HepG2 (cell line): Measurements from ENCODE around the gene NFYC. TPM values are rescaled to one million over a fixed set of nuclear protein-coding genes. Genes with fewer than 3 reads are reported as not detected.
A peak's percentile ranks its signal among the peaks of the same experiment; 100 is the strongest.

Experiments
- CCDC6 ChIP-seq: sonication (generic); formaldehyde crosslinking; IDR thresholded peaks from 2 replicates; pipeline ENCODE4 v1.8.1; 2022; ENCODE audit warnings: mild to moderate bottlenecking, missing genetic modification reagents, moderate library complexity
- ELF3 ChIP-seq: IDR thresholded peaks from 2 replicates; pipeline ENCODE4 v1.6.1; 2016; ENCODE audit warnings: missing genetic modification reagents, missing compliant biosample characterization
- GZF1 ChIP-seq: sonication (generic); formaldehyde crosslinking; IDR thresholded peaks from 2 replicates; pipeline ENCODE4 v1.5.1; 2020; ENCODE audit warnings: mild to moderate bottlenecking, missing genetic modification reagents
- JUND ChIP-seq: sonication (generic); formaldehyde crosslinking; IDR thresholded peaks from 2 replicates; pipeline ENCODE4 v1.8.0; 2022; ENCODE audit warnings: mild to moderate bottlenecking, missing genetic modification reagents
- NBN ChIP-seq: fragments of 450-650 bp; conservative IDR thresholded peaks from 2 replicates; pipeline ENCODE4 v1.6.1; 2017
- NCOR1 ChIP-seq: fragments of 200-600 bp; sonication (generic); IDR thresholded peaks from 2 replicates; pipeline ENCODE4 v1.7.0; 2017; ENCODE audit warnings: antibody characterized with exemption, low read length, borderline replicate concordance
- RFX1 ChIP-seq: fragments of 450-650 bp; IDR thresholded peaks from 2 replicates; pipeline ENCODE4 v1.6.1; 2017
- SKI ChIP-seq: fragments of 450-650 bp; IDR thresholded peaks from one replicate; pipeline ENCODE4 v1.6.1; 2018; ENCODE audit warnings: mild to moderate bottlenecking; ENCODE audit not compliant: partially characterized antibody
- ZNF124 ChIP-seq: sonication (generic); formaldehyde crosslinking; IDR thresholded peaks from 2 replicates; pipeline ENCODE4 v1.4.0; 2020; ENCODE audit warnings: missing genetic modification reagents
- ZNF230 ChIP-seq: sonication (generic); formaldehyde crosslinking; IDR thresholded peaks from 2 replicates; pipeline ENCODE4 v1.4.0; 2020; ENCODE audit warnings: mild to moderate bottlenecking, missing genetic modification reagents
- ZNF263 ChIP-seq: sonication (generic); formaldehyde crosslinking; IDR thresholded peaks from 2 replicates; pipeline ENCODE4 v1.4.0; 2020; ENCODE audit warnings: missing genetic modification reagents
- ZNF367 ChIP-seq: sonication (generic); formaldehyde crosslinking; IDR thresholded peaks from 2 replicates; pipeline ENCODE4 v1.4.0; 2020; ENCODE audit warnings: missing genetic modification reagents, borderline replicate concordance
- ZNF44 ChIP-seq: sonication (generic); formaldehyde crosslinking; IDR thresholded peaks from 2 replicates; pipeline ENCODE4 v1.5.1; 2020; ENCODE audit warnings: mild to moderate bottlenecking, missing genetic modification reagents
- ZNF530 ChIP-seq: sonication (generic); formaldehyde crosslinking; IDR thresholded peaks from 2 replicates; pipeline ENCODE4 v1.5.0; 2020; ENCODE audit warnings: low read depth, mild to moderate bottlenecking, missing genetic modification reagents
- ZNF780A ChIP-seq: sonication (generic); formaldehyde crosslinking; IDR thresholded peaks from 2 replicates; pipeline ENCODE4 v1.8.0; 2022; ENCODE audit warnings: mild to moderate bottlenecking, missing genetic modification reagents, moderate library complexity
- polyA plus RNA-seq, 8 experiments: library from polyadenylated mRNA; depleted of rRNA in 3 of 8; stranded (reverse) in 7 of 8; unstranded in 1 of 8; fragments of >200 nt; fragmentation: Illumina TruSeq in 4 of 8; extraction: Trizol in 4 of 8; gene quantifications; 2 replicates each; pipeline versions ENCODE4 v1.2.1 to v1.2.3, GENCODE V29; 2011 to 2016; ENCODE audit warnings: low read depth in 4 of 8, missing spikeins in 1 of 8, mixed read lengths in 1 of 8; ENCODE audit not compliant: insufficient read depth in 1 of 8
- total RNA-seq, 5 experiments: library from RNA; depleted of rRNA; stranded (reverse); fragments of >200 nt; fragmentation: Illumina TruSeq; extraction: Trizol; gene quantifications; 2 replicates each; pipeline ENCODE4 v1.2.3, GENCODE V29; 2016; ENCODE audit warnings: low read depth in 1 of 5
- TF ChIP-seq, protein P1 (sequence below): sonication (generic); formaldehyde crosslinking; IDR thresholded peaks from 2 replicates; pipeline ENCODE4 v1.4.0; 2020; ENCODE audit warnings: missing genetic modification reagents
- TF ChIP-seq, protein P2 (sequence below): IDR thresholded peaks from 2 replicates; pipeline ENCODE4 v1.6.1; 2016; ENCODE audit warnings: low read depth, borderline replicate concordance
- TF ChIP-seq, protein P3 (sequence below), 2 experiments: sonication (generic) in 1 of 2; formaldehyde crosslinking in 1 of 2; IDR thresholded peaks; 2 replicates each; pipeline versions ENCODE4 v1.6.1 to v1.9.0; 2014 to 2022; ENCODE audit warnings: antibody characterized with exemption in 1 of 2, borderline replicate concordance in 1 of 2, inconsistent platforms in 1 of 2, low read depth in 1 of 2, missing genetic modification reagents in 1 of 2
- TF ChIP-seq, protein P4 (sequence below): sonication (generic); formaldehyde crosslinking; IDR thresholded peaks from 2 replicates; pipeline ENCODE4 v1.4.0; 2020; ENCODE audit warnings: missing genetic modification reagents

Gene NFYC
- total and polyA plus RNA-seq, 2 of the 13 experiments (the other 11 are each of a cell fraction or from before 2014, with no cell fraction given) = 33.9 to 73.7 TPM

DNA sequence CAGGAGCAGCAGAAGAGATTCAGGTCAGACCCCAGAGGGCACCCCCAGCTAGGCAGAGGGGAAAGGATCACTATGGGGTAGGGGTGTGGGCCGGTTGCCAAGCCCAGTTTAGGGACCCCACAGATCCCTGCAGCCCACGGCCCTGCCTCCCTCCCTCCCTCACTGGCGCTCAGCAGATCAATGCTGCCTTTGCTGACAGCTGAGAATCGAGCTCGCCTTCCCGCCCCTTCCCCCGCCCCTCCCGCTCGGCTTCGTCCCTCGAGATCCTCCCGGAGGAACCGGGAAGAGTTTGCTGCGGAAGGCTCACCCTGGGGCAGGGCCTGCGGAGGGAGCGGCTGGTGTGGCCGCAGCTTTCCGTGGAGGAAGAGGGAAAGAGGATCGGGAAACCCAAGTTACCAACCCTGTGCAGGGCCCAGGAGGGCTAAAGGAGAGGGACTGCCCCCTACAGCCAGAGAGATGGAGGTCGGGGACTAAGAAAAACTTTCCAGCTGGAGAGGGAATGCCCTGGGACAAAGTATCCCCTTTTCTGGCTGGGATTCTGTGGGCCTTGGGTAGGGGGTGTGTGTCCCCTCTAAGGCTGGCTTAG lies 91.0 kb downstream of the NFYC start (continued):
- TF ChIP-seq, protein P1, sequence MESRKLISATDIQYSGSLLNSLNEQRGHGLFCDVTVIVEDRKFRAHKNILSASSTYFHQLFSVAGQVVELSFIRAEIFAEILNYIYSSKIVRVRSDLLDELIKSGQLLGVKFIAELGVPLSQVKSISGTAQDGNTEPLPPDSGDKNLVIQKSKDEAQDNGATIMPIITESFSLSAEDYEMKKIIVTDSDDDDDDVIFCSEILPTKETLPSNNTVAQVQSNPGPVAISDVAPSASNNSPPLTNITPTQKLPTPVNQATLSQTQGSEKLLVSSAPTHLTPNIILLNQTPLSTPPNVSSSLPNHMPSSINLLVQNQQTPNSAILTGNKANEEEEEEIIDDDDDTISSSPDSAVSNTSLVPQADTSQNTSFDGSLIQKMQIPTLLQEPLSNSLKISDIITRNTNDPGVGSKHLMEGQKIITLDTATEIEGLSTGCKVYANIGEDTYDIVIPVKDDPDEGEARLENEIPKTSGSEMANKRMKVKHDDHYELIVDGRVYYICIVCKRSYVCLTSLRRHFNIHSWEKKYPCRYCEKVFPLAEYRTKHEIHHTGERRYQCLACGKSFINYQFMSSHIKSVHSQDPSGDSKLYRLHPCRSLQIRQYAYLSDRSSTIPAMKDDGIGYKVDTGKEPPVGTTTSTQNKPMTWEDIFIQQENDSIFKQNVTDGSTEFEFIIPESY (CRISPR knock-in tag) = no peak
- TF ChIP-seq NBN (no peak), ZNF263 (CRISPR knock-in tag) (0 out of 2 replicates have a peak, but pooled peaks have one; percentile 52), ZNF44 (no peak), ZNF530 (CRISPR knock-in tag) (no peak), ZNF124 (no peak), ZNF367 (CRISPR knock-in tag) (no peak), GZF1 (CRISPR knock-in tag) (no peak), JUND (CRISPR knock-in tag) (no peak), NCOR1 (no peak), ZNF780A (CRISPR knock-in tag) (no peak), RFX1 (no peak), CCDC6 (CRISPR knock-in tag) (no peak), ZNF230 (CRISPR knock-in tag) (peak; percentile 68; the same call in 1 of the 2 replicates), SKI (no peak), ELF3 (CRISPR knock-in tag) (no peak)
- TF ChIP-seq, protein P2, sequence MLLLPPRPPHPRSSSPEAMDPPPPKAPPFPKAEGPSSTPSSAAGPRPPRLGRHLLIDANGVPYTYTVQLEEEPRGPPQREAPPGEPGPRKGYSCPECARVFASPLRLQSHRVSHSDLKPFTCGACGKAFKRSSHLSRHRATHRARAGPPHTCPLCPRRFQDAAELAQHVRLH = no peak
- TF ChIP-seq, protein P3, sequence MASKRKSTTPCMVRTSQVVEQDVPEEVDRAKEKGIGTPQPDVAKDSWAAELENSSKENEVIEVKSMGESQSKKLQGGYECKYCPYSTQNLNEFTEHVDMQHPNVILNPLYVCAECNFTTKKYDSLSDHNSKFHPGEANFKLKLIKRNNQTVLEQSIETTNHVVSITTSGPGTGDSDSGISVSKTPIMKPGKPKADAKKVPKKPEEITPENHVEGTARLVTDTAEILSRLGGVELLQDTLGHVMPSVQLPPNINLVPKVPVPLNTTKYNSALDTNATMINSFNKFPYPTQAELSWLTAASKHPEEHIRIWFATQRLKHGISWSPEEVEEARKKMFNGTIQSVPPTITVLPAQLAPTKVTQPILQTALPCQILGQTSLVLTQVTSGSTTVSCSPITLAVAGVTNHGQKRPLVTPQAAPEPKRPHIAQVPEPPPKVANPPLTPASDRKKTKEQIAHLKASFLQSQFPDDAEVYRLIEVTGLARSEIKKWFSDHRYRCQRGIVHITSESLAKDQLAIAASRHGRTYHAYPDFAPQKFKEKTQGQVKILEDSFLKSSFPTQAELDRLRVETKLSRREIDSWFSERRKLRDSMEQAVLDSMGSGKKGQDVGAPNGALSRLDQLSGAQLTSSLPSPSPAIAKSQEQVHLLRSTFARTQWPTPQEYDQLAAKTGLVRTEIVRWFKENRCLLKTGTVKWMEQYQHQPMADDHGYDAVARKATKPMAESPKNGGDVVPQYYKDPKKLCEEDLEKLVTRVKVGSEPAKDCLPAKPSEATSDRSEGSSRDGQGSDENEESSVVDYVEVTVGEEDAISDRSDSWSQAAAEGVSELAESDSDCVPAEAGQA (IDR thresholded peaks at IDR 0.05; ENCODE audit: low read depth) = no peak
- TF ChIP-seq, protein P3 (CRISPR knock-in tag; IDR thresholded peaks at IDR 0.05; ENCODE audit: borderline replicate concordance) = no peak
- TF ChIP-seq, protein P4, sequence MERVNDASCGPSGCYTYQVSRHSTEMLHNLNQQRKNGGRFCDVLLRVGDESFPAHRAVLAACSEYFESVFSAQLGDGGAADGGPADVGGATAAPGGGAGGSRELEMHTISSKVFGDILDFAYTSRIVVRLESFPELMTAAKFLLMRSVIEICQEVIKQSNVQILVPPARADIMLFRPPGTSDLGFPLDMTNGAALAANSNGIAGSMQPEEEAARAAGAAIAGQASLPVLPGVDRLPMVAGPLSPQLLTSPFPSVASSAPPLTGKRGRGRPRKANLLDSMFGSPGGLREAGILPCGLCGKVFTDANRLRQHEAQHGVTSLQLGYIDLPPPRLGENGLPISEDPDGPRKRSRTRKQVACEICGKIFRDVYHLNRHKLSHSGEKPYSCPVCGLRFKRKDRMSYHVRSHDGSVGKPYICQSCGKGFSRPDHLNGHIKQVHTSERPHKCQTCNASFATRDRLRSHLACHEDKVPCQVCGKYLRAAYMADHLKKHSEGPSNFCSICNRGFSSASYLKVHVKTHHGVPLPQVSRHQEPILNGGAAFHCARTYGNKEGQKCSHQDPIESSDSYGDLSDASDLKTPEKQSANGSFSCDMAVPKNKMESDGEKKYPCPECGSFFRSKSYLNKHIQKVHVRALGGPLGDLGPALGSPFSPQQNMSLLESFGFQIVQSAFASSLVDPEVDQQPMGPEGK = peak; percentile 27; the same call in 1 of the 2 replicates
